Limb (tissue), 2 donors: ENCODE measurements around the gene MYH15.

Source experiments
- DNase-seq, 2 donors: peaks; one replicate each; pipeline ENCODE4 v3.0.0-alpha.2; 2016; ENCODE audit errors: extremely low spot score in 2 of 2

Gene MYH15

GRCh38 chr3:108338901-108339545 lies 171.4 kb downstream of the MYH15 start:
- DNase-seq = no peak

GRCh38 chr3:108334701-108335100 lies 175.7 kb downstream of the MYH15 start:
- DNase-seq = no peak

GRCh38 chr3:108333961-108334360 lies 176.4 kb downstream of the MYH15 start:
- no peak for DNase-seq

GRCh38 chr3:108331792-108332191 lies 178.6 kb downstream of the MYH15 start:
- no peak for DNase-seq
